Stomach (tissue), 4 donors: ENCODE data around the gene SWI5.

Source experiments
- POLR2A ChIP-seq, 4 donors: fragments of 450-650 bp; IDR thresholded peaks; one replicate each; pipeline ENCODE4 v1.6.1; 2016; ENCODE audit warnings: antibody characterized with exemption in 4 of 4, control low read depth in 2 of 4, mild to moderate bottlenecking in 1 of 4, moderate library complexity in 1 of 4
- TF ChIP-seq, protein P1 (sequence below), 7 experiments: fragments of 450-650 bp in 4 of 7; fragments of 200-600 bp in 3 of 7; sonication (generic) in 3 of 7; IDR thresholded peaks; one replicate each; pipeline ENCODE4 v1.5.1; 2016 to 2019; ENCODE audit warnings: antibody characterized with exemption in 7 of 7, control low read depth in 2 of 7, mild to moderate bottlenecking in 1 of 7

DNA sequence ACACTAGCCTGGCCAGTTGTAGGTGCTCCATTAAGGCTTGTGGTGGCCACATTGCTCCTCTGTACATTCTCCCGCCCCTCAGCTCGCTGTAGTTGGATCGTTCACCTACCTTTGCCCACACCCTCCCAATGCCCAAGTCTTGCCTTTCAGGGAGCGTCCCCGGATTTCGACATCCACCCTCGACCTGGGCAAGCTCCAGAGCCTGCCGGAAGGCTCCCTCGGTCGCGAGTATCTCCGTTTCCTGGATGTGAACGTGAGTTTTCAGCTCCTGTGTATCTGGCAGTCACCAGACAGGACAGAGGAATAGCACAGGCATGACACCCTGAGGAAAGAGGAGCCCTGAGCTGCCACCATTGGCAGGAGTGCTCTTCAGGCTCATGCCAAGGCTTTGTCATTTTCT is 49.6 kb downstream of the SWI5 start:
- no peak for TF ChIP-seq POLR2A (IDR thresholded peaks at IDR 0.05)
- TF ChIP-seq, protein P1, sequence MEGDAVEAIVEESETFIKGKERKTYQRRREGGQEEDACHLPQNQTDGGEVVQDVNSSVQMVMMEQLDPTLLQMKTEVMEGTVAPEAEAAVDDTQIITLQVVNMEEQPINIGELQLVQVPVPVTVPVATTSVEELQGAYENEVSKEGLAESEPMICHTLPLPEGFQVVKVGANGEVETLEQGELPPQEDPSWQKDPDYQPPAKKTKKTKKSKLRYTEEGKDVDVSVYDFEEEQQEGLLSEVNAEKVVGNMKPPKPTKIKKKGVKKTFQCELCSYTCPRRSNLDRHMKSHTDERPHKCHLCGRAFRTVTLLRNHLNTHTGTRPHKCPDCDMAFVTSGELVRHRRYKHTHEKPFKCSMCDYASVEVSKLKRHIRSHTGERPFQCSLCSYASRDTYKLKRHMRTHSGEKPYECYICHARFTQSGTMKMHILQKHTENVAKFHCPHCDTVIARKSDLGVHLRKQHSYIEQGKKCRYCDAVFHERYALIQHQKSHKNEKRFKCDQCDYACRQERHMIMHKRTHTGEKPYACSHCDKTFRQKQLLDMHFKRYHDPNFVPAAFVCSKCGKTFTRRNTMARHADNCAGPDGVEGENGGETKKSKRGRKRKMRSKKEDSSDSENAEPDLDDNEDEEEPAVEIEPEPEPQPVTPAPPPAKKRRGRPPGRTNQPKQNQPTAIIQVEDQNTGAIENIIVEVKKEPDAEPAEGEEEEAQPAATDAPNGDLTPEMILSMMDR (IDR thresholded peaks at IDR 0.05): no peak
